Right ventricle myocardium inferior (tissue), 1 donor: ENCODE results near the gene TRPT1. TPM values are rescaled to one million over a fixed set of nuclear protein-coding genes. Genes with fewer than 3 reads are reported as not detected.

Source experiments
- ATAC-seq: fragments of 200-7000 bp; cut with Tn5 transposase; one replicate; pipeline ENCODE4 v1.9.1; 2020; ENCODE audit warnings: mild to moderate bottlenecking, moderate library complexity
- DNase-seq: peaks from one replicate; pipeline ENCODE4 v3.0.0; 2021; ENCODE audit errors: missing footprints
- intact Hi-C: fragments of 100-400 bp; cut with DNase I; formaldehyde crosslinking; loops from one replicate; pipeline ENCODE4 v1.11.0; 2022
- total RNA-seq: library from RNA; stranded (reverse); fragmentation: NEBNext Ultra II Directional; extraction: Animal tissue kit (Norgen Biotek cat#: 25700); gene quantifications from one replicate; pipeline ENCODE4 v1.2.1, GENCODE V29; 2021
- donor health status: DM: no; HTN: yes; CAD: no; lungs with severe emphysema.

TRPT1 gene
- total RNA-seq, 1 donor from 2014 or later: 71.9 TPM

GRCh38 chr11:64222651-64223000, 3.4 kb downstream of the TRPT1 start:
- no peak for DNase-seq
- ATAC-seq: no peak
- intact Hi-C loops: no loop called here

GRCh38 chr11:64220798-64221197, 5.2 kb downstream of the TRPT1 start:
- peak; percentile 35 for DNase-seq

DNA sequence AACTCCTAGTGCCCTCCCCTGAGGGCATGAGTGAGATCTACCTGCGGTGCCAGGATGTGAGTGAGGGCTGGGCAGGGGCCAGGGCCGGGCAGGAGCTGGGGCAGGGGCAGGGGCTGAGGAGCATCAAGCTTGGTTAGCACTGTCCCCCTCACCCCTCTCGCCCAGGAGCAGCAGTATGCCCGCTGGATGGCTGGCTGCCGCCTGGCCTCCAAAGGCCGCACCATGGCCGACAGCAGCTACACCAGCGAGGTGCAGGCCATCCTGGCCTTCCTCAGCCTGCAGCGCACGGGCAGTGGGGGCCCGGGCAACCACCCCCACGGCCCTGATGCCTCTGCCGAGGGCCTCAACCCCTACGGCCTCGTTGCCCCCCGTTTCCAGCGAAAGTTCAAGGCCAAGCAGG, 5.7 kb downstream of the TRPT1 start:
- DNase-seq: peak; percentile 27
- ATAC-seq: no peak
- intact Hi-C loops: no loop called here

More at GRCh38 chr11:64220798-64221197, 5.2 kb downstream of the TRPT1 start:
- no peak for ATAC-seq
- intact Hi-C loops: no loop called here

- no peak for ATAC-seq
- intact Hi-C loops: no loop called here
- peak; percentile 34 for DNase-seq
These were observed 6.2 kb downstream of the TRPT1 start for GRCh38 chr11:64219755-64220154.

DNA sequence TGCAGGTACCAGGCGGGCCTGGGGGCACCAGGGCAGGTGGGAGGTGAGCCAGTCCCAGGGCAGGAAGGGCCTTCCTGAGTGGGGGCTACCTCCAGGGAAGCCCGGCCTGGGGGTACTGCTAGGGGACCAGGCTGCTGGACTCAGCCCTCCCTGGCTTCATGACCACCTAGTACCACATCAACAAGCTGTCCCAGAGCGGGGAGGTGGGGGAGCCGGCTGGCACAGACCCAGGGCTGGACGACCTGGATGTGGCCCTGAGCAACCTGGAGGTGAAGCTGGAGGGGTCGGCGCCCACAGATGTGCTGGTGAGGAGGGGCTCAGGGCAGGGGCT, 6.7 kb downstream of the TRPT1 start:
- DNase-seq (peak; percentile 53), ATAC-seq (peak; percentile 3)
- intact Hi-C loops: no loop called here

- DNase-seq (peak; percentile 15), ATAC-seq (peak; percentile 4)
- intact Hi-C loops: no loop called here
These were observed 7.2 kb downstream of the TRPT1 start for GRCh38 chr11:64218628-64219353.

GRCh38 chr11:64216879-64217278, 9.1 kb downstream of the TRPT1 start:
- ATAC-seq (no peak), DNase-seq (no peak)
- intact Hi-C loops: no loop called here

DNA sequence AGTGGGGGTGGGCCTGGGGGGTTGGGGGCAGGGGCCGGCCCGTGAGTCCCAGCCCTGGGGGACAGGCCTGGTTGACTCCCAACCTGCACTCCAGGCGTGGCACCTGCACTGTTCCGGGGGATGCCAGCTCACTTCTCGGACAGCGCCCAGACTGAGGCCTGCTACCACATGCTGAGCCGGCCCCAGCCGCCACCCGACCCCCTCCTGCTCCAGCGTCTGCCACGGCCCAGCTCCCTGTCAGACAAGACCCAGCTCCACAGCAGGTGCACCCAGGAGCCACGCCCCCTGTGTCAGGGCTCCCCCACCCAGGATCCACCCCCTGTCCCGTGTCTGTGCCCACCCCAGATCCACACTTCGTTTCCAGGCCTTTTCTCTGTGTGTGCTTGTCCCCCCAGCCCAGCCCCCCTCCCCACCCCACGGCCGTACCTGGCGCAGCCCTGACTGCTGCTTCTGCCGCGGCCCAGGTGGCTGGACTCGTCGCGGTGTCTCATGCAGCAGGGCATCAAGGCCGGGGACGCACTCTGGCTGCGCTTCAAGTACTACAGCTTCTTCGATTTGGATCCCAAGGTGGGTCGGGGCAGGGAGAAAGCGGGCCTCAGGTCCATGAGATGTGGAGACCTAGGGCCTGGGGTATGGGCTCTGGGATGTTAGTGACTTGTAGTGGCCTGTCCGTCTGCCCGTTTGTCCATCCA, 14.7 kb downstream of the TRPT1 start:
- intact Hi-C loops: no loop called here
- DNase-seq (peak; percentile 62), ATAC-seq (no peak)

DNA sequence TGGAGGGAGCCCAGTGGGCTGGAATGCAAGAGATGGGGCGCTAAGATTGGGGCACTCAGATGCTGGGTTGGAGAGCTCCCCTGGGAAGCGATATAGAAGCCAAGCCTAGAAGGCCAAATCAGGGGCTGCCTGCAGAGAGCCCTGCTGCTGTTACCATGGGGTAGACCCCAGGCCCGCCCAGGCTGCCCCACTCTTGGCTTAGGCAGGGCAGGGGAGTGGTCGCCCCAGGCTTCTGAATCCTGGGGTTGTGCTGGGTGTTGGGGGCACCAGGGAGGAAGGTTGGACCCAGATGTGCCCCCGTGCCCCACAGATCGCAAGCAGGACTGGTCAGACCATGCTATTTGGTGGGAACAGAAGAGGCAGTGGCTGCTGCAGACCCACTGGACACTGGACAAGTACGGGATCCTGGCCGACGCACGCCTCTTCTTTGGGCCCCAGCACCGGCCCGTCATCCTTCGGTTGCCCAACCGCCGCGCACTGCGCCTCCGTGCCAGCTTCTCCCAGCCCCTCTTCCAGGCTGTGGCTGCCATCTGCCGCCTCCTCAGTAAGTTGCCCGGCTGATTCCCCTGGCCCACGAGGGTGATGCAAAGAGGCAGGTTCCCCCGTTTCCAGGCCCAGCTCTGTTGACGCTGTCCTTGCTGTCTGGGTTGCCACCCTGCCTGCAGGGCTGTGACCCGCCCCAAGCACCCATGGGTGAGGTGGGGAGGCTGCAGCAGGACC, 15.5 kb downstream of the TRPT1 start:
- DNase-seq: peak; percentile 58
- intact Hi-C loops: no loop called here
- ATAC-seq: no peak

DNA sequence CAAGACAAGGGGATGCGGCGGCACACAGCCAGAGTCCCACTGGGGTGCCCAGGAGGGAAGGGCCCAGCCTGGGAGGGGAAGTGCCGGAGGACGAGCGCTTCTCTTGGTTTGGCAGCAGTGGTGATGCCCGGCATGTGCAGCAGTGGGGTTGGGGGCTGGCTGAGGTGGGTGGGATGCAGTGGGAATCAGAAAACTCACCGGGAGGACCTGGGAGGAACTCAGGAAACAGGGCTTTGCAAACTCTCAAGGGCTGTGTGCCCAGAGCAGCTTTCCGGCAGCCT, 16.5 kb downstream of the TRPT1 start:
- intact Hi-C loops: no loop called here
- no peak for ATAC-seq
- no peak for DNase-seq

DNA sequence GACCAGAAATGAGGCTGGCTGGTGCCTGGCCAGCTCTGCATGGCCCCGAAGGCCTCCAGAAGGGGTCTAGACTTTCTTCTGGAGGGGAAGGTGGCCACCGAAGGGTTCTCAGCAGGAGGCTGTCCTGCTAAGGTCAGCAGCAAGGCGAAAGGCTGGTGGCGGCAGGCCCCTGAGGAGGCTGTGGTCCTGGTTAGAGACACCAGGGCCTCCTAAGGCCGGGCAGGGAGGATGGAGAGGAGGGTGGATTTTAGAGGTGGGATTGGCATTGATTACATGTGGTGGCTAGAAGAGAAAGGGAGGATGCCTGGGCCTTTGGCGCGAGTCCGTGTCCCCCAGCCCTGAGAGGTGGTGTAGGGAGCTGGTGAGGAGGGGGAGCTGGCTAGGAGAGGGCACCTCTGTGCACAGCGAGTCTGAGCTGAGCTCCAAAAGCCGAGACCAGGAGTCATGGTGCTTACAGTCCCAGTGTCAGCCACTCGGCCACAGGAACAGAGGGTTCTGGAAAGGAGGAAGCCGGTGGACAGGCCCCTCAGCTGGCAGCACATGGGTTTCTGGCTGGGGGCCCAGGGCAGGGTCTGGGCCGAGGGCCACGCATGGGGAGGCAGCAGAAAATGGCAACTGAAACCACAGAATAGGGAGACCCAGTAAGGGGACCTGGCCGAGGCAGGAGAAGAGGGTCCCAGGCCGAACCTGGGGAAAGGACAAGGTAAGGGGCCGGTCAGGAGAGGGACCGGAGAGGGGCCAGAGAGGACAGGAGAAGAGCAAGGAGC, 17.0 kb downstream of the TRPT1 start:
- ATAC-seq: no peak
- DNase-seq: peak; percentile 61
- intact Hi-C loops: no loop called here

- ATAC-seq (no peak), DNase-seq (peak; percentile 64)
- intact Hi-C loops: no loop called here
These were observed 17.7 kb downstream of the TRPT1 start for GRCh38 chr11:64208086-64208795.

DNA sequence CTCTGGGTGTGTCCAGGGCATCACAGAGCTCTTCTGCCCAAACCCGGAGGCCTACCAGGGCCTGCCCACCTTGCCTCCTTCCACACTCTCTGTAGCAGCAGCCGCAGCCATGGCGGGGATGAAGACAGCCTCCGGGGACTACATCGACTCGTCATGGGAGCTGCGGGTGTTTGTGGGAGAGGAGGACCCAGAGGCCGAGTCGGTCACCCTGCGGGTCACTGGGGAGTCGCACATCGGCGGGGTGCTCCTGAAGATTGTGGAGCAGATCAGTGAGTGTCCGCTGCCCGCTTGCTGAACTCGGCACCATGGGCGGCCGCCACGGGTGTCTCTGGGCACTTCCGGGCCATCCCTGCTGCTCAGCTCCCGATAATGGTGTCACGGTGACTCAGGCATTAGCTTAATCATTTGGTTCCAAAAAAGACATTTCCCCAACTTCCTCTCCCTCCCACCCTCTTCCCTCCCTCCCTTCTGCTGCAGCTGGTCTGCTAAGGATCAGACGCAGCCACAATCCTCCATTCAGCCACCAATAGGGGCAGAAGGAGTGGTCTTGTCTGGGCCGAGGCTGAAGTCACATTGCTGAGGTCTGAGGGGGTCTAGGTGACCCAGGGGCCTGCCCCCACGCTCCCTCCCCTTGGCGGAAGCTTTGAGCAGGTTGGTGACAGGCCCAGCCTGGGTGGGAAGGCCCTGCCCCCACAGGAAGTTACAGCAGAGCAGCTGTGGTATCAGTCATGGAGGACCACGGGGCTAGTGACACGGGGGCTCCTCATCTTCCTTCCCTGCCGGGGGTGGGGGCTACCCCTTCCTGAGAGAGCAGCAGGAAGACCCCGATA, 18.5 kb downstream of the TRPT1 start:
- intact Hi-C loops: no loop called here
- DNase-seq (peak; percentile 89), ATAC-seq (peak; percentile 69)

GRCh38 chr11:64206457-64207255, 19.3 kb downstream of the TRPT1 start, which contains the start of gene FERMT3:
Gene FERMT3 (plus strand): TSS chr11:64206721. CDS start chr11:64207365, 644 bp downstream.
- DNase-seq (peak; percentile 88), ATAC-seq (peak; percentile 45)
- intact Hi-C loops: no loop called here

DNA sequence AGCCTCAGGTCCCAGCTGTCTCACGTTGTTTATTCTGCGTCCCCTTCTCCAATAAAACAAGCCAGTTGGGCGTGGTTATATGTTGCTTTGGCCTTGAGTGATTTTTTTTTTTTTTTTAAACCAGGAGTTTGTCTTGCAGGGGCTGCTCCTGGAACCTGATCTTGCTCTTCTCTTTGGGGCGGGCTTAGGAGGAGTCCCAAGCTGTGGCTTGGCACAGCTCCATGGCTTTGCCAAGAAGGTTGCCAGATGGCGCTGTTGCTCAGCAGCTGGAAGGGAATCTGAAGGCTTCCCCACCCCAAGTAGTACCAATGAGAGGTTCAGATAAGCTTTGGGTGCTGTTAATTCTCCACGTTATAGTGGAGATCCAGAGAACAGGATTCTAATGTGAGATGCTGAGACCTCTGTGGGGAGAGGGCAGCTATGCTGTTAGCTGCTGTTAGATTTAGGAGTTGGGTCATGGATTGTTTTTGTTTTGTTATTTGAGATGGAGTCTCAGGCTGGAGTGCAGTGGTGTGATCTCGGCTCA, 21.5 kb downstream of the TRPT1 start:
- DNase-seq: peak; percentile 92
- ATAC-seq: peak; percentile 47
- intact Hi-C loops: loop anchor here (1.0 to 5.0 kb wide), 2 partner anchors 83 to 100 kb away; partner anchors contain the start of gene GPR137

DNA sequence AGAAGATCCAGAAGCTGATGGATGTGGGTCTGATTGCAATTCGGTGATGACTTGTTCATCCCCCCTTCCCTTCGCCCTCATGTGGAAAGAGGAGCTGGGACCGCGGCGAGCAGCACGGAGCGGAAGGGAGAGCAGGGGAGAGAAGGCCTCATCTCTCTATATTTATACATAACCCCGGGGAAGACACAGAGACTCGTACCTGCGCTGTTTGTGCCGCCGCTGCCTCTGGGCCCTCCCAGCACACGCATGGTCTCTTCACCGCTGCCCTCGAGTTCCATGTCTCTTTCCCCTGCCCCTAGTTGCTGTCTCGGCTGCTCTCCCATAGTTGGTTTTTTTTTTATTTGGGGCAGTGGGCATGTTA, 21.9 kb downstream of the TRPT1 start:
- no peak for DNase-seq
- no peak for ATAC-seq
- intact Hi-C loops: loop anchor here (1.0 to 5.0 kb wide), 2 partner anchors 83 to 100 kb away; partner anchors contain the start of gene GPR137
